ENCODE measurements around the gene MAN2A1. TPM values are rescaled to one million over a fixed set of nuclear protein-coding genes. Genes with fewer than 3 reads are reported as not detected.

MAN2A1 gene
- polyA plus RNA-seq, 1 experiment = 55.8 TPM

GRCh38 chr5:109649318-109649717, 40.4 kb upstream of the MAN2A1 start:
- H3K27ac ChIP-seq (ENCODE audit: low read depth, low read length) = no peak overlapping the region
- ChIA-PET CTCF (no interaction called here), POLR2A (no interaction called here)
- H3K9me3 ChIP-seq (ENCODE audit: control insufficient read depth, insufficient read depth, low read length) = no peaks in the 10 kb centered on the region
- H3K27me3 ChIP-seq (ENCODE audit: control insufficient read depth, insufficient read depth, low read length) = no peaks in the 10 kb centered on the region
- H3K4me3 ChIP-seq (ENCODE audit: low read depth, low read length) = no peak overlapping the region
- DNase-seq (ENCODE audit: low read depth, low spot score) = no peak
- no peak for TF ChIP-seq CTCF (IDR thresholded peaks at IDR 0.05; ENCODE audit: low read depth, low read length)

- Histone ChIP-seq H3K9me3 (ENCODE audit: control insufficient read depth, insufficient read depth, low read length) (no peaks in the 10 kb centered on the region), H3K27ac (ENCODE audit: low read depth, low read length) (no peak overlapping the region), H3K4me3 (ENCODE audit: low read depth, low read length) (no peak overlapping the region), H3K27me3 (ENCODE audit: control insufficient read depth, insufficient read depth, low read length) (no peaks in the 10 kb centered on the region)
- CTCF ChIA-PET = no interaction called here
- no peak for DNase-seq (ENCODE audit: low read depth, low spot score)
- POLR2A ChIA-PET = no interaction called here
- TF ChIP-seq CTCF (IDR thresholded peaks at IDR 0.05; ENCODE audit: low read depth, low read length) = no peak
Measured at GRCh38 chr5:109650493-109650892, 39.2 kb upstream of the MAN2A1 start.

- no peak for DNase-seq (ENCODE audit: low read depth, low spot score)
- Histone ChIP-seq H3K9me3 (ENCODE audit: control insufficient read depth, insufficient read depth, low read length) (no peaks in the 10 kb centered on the region), H3K27me3 (ENCODE audit: control insufficient read depth, insufficient read depth, low read length) (no peaks in the 10 kb centered on the region), H3K4me3 (ENCODE audit: low read depth, low read length) (no peak overlapping the region), H3K27ac (ENCODE audit: low read depth, low read length) (no peak overlapping the region)
- no peak for TF ChIP-seq CTCF (IDR thresholded peaks at IDR 0.05; ENCODE audit: low read depth, low read length)
- ChIA-PET CTCF (no interaction called here), POLR2A (no interaction called here)
Measured at GRCh38 chr5:109652096-109652495, 37.6 kb upstream of the MAN2A1 start.

- POLR2A ChIA-PET = no interaction called here
- Histone ChIP-seq H3K27ac (ENCODE audit: low read depth, low read length) (no peak overlapping the region), H3K27me3 (ENCODE audit: control insufficient read depth, insufficient read depth, low read length) (no peaks in the 10 kb centered on the region)
Measured at GRCh38 chr5:109653042-109653441, 36.7 kb upstream of the MAN2A1 start.

GRCh38 chr5:109653561-109654239, 36.0 kb upstream of the MAN2A1 start:
- no peak for TF ChIP-seq CTCF (IDR thresholded peaks at IDR 0.05; ENCODE audit: low read depth, low read length)
- Histone ChIP-seq H3K27ac (ENCODE audit: low read depth, low read length) (no peak overlapping the region), H3K9me3 (ENCODE audit: control insufficient read depth, insufficient read depth, low read length) (no peaks in the 10 kb centered on the region), H3K4me3 (ENCODE audit: low read depth, low read length) (no peak overlapping the region), H3K27me3 (ENCODE audit: control insufficient read depth, insufficient read depth, low read length) (no peaks in the 10 kb centered on the region)
- ChIA-PET CTCF (no interaction called here), POLR2A (no interaction called here)
- no peak for DNase-seq (ENCODE audit: low read depth, low spot score)

More at GRCh38 chr5:109653042-109653441, 36.7 kb upstream of the MAN2A1 start:
- DNase-seq (ENCODE audit: low read depth, low spot score) = no peak
- no peak overlapping the region for H3K4me3 ChIP-seq (ENCODE audit: low read depth, low read length)
- CTCF ChIA-PET = no interaction called here
- H3K9me3 ChIP-seq (ENCODE audit: control insufficient read depth, insufficient read depth, low read length) = no peaks in the 10 kb centered on the region
- TF ChIP-seq CTCF (IDR thresholded peaks at IDR 0.05; ENCODE audit: low read depth, low read length) = no peak

All from AG04450 (cell line).